Thymus (tissue), 11 donors: Measurements from ENCODE around the gene NFATC3. TPM values are rescaled to one million over a fixed set of nuclear protein-coding genes. Genes with fewer than 3 reads are reported as not detected.

ENCODE experiments used
- DNase-seq, 9 donors: peaks; one replicate each; pipeline ENCODE4 v3.0.0-alpha.2; 2013; ENCODE audit warnings: low spot score in 9 of 9, low read depth in 6 of 9, missing footprints in 1 of 9
- H3K27ac ChIP-seq, 2 donors: one replicate each; pipeline ENCODE4 v1.5.1; 2013; ENCODE audit warnings: control low read depth in 1 of 2, low read depth in 1 of 2, low read length in 1 of 2, mild to moderate bottlenecking in 1 of 2, moderate library complexity in 1 of 2
- H3K27me3 ChIP-seq, 2 donors: one replicate each; pipeline ENCODE4 v1.5.1; 2013; ENCODE audit warnings: low read length in 1 of 2; ENCODE audit not compliant: control insufficient read depth in 2 of 2, insufficient read depth in 1 of 2
- H3K36me3 ChIP-seq, 2 donors: one replicate each; pipeline ENCODE4 v1.5.1; 2013; ENCODE audit warnings: low read length in 1 of 2, mild to moderate bottlenecking in 1 of 2, moderate library complexity in 1 of 2; ENCODE audit not compliant: control insufficient read depth in 2 of 2, insufficient read depth in 2 of 2
- H3K4me1 ChIP-seq, 2 donors: one replicate each; pipeline ENCODE4 v1.5.1; 2013; ENCODE audit warnings: low read length in 2 of 2; ENCODE audit not compliant: control insufficient read depth in 2 of 2, insufficient read depth in 2 of 2
- H3K4me3 ChIP-seq, 2 donors: one replicate each; pipeline ENCODE4 v1.5.1; 2013; ENCODE audit warnings: low read length in 2 of 2, control low read depth in 1 of 2, mild to moderate bottlenecking in 1 of 2
- H3K9me3 ChIP-seq, 2 donors: one replicate each; pipeline ENCODE4 v1.5.1; 2013; ENCODE audit warnings: low read length in 1 of 2, mild to moderate bottlenecking in 1 of 2; ENCODE audit not compliant: control insufficient read depth in 2 of 2, insufficient read depth in 1 of 2
- WGBS: extraction: QIAGEN DNeasy Blood & Tissue Kit; methylation state at CpG from one replicate; pipeline ENCODE4 v1.1.7; 2013; 5-methylcytosine and 5-hydroxymethylcytosine counted together
- polyA plus RNA-seq: library from polyadenylated mRNA; stranded (reverse); fragments of 200-250 nt; gene quantifications from one replicate; pipeline ENCODE4 v1.2.3, GENCODE V29; 2013
- total RNA-seq: library from RNA; stranded (reverse); fragments of 120-200 nt; gene quantifications from one replicate; pipeline ENCODE4 v1.2.4, GENCODE V29; 2013
- donor health status: healthy.

Gene NFATC3
- total and polyA plus RNA-seq, 2 donors: 37.4 to 149 TPM

DNA sequence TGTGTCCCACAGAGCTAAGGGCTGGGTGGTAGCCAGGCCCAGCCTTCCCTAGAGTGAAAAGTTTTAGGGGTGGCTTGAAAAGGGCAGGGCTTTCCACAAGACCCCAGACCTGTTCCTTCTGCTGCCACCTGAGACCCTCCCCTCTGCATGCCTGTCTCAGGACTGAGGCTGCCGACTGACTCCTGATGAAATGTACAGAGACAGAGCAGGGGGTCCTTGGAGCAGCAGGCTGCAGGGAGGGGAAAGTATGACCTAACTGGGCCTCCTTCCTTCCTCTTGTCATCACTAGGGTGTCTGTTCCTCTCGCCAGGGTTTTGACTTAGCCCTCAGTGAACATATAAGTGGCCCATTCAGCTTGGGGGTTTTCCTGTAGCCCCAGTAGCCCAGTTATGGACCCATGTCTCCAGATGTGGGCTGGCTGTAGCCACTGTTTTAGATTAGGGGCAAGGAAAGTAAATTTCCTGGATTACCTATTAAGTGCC lies 14.9 kb upstream of the NFATC3 start:
- Histone ChIP-seq H3K27ac (peak overlapping the region; percentile 82 to 97), H3K4me1 (peaks cover 47 to 83% of the 10 kb centered on the region in 2 donors), H3K27me3 (no peaks in the 10 kb centered on the region), H3K36me3 (peaks cover 9 to 43% of the 10 kb centered on the region in 2 donors), H3K9me3 (no peaks in the 10 kb centered on the region), H3K4me3 (no peak overlapping the region)
- peak in 1 of 9 donors; percentile 58 for DNase-seq
- WGBS: 80% methylated on average over 2 of the region's 2 CpGs

GRCh38 chr16:68070806-68071517 lies 14.2 kb upstream of the NFATC3 start:
- peak in 6 of 9 donors; percentile 57 to 91 (median 77) for DNase-seq
- H3K4me3 ChIP-seq: no peak overlapping the region
- peaks cover 9 to 46% of the 10 kb centered on the region in 2 donors for H3K36me3 ChIP-seq
- no peaks in the 10 kb centered on the region for H3K27me3 ChIP-seq
- 66% methylated on average over 14 of the region's 14 CpGs for WGBS
- peaks cover 50 to 83% of the 10 kb centered on the region in 2 donors for H3K4me1 ChIP-seq
- peak overlapping the region; percentile 82 to 97 for H3K27ac ChIP-seq
- H3K9me3 ChIP-seq: no peaks in the 10 kb centered on the region

DNA sequence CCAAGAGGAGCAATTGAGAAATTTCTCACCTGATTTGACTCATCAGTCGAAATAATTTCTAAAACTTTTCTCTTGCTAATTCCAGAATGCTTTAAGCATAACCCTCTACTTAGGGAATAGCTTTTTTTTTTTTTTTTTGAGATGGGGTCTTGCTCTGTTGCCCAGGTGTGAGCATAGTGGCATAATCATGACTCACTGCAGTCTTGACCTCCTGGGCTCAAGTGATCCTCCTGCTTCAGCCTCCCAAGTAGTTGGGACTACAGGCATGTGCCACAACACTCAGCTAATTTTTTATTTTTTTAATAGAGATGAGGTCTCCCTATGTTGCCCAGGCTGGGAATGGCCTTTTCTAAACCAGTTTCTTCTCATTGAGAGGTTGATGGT lies 13.7 kb upstream of the NFATC3 start:
- no peaks in the 10 kb centered on the region for H3K27me3 ChIP-seq
- DNase-seq: no peak
- WGBS: 92% methylated on average over 1 of the region's 1 CpG
- peaks cover 50 to 82% of the 10 kb centered on the region in 2 donors for H3K4me1 ChIP-seq
- H3K9me3 ChIP-seq: no peaks in the 10 kb centered on the region
- no peak overlapping the region for H3K4me3 ChIP-seq
- H3K36me3 ChIP-seq: peaks cover 4 to 52% of the 10 kb centered on the region in 2 donors
- H3K27ac ChIP-seq: peak overlapping the region; percentile 59 to 97

DNA sequence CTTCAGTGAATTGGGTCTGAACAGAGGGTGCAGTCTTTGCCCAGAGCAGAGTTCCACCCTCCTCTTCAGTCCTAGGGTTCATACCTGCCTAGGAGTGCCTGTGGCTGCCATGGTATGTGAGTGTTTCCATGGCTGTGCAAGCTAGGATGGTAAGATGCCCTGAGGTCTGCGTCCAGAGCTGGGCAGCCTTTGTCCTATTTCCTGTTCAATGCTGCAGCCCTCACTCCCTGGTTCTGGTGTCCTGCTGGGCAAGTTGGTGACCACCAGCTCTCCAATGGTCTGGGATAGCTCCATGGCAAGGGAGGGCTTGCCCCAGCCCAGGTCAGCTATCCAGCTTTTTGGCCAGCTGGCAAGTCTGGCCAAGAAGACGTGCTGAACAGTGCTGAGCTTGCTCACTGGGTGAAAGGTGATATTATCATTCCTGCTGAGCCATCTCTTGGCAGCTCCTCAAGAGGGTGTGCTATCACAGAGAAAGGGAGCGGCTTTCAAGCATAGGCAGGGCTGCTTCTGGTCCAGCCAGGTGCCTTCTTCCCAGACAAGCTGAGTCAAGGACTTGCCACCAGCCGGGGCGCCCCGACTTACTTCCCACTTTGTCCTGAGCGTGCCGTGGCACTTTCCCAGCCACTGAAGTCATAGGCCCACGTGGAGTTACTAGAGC lies 13.0 kb upstream of the NFATC3 start:
- H3K36me3 ChIP-seq: peaks cover 3 to 55% of the 10 kb centered on the region in 2 donors
- peak in 1 of 9 donors; percentile 64 for DNase-seq
- 96% methylated on average over 9 of the region's 9 CpGs for WGBS
- peaks cover 50 to 82% of the 10 kb centered on the region in 2 donors for H3K4me1 ChIP-seq
- H3K9me3 ChIP-seq: no peaks in the 10 kb centered on the region
- H3K4me3 ChIP-seq: no peak overlapping the region
- H3K27ac ChIP-seq: peak overlapping the region; percentile 59 to 97
- no peaks in the 10 kb centered on the region for H3K27me3 ChIP-seq

DNA sequence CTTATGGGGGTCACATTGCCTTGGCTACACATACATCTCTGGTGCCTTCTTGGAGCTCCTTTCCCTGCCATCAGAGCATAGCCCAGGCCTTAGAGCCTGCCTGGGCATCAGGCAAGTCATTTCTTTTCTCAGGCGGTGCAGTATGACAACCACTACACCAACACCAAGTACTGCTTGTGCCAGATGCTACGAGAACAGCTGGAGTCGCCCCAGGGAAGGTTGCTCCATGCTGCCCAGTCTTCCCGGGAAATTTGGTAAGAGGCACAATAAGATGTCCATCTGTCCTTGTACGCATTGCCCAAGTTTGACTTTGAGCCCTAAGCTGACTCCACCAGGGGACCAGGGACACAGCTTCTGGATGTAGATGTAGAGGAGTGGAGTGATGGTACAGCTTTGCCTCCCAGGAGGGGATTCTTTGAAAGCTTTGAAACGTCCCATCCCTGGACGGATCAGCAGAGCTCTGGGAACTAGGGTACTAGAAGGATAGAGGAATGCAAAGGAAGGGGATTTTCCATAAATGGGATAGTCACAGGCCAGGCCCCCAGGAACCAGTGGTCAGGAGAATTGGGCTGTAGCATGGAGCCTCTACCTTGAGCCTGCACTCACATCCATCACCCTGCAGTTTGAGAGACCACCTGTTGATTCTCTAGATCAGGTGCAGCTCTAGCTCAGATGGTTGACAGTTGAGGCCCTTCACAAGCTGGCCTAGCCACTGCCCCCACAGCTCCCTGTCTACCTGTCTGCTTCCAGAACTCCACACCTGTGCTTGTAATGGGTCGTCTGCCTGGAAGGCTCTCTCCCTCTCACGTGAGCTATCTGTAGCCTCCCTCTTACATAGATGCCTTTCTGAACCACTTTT lies 11.0 kb upstream of the NFATC3 start:
- Histone ChIP-seq H3K4me1 (peaks cover 59 to 93% of the 10 kb centered on the region in 2 donors), H3K4me3 (no peak overlapping the region), H3K27me3 (no peaks in the 10 kb centered on the region), H3K9me3 (no peaks in the 10 kb centered on the region), H3K36me3 (peaks cover 3 to 64% of the 10 kb centered on the region in 2 donors), H3K27ac (peak overlapping the region; percentile 6 to 75)
- no peak for DNase-seq
- 84% methylated on average over 9 of the region's 9 CpGs for WGBS

DNA sequence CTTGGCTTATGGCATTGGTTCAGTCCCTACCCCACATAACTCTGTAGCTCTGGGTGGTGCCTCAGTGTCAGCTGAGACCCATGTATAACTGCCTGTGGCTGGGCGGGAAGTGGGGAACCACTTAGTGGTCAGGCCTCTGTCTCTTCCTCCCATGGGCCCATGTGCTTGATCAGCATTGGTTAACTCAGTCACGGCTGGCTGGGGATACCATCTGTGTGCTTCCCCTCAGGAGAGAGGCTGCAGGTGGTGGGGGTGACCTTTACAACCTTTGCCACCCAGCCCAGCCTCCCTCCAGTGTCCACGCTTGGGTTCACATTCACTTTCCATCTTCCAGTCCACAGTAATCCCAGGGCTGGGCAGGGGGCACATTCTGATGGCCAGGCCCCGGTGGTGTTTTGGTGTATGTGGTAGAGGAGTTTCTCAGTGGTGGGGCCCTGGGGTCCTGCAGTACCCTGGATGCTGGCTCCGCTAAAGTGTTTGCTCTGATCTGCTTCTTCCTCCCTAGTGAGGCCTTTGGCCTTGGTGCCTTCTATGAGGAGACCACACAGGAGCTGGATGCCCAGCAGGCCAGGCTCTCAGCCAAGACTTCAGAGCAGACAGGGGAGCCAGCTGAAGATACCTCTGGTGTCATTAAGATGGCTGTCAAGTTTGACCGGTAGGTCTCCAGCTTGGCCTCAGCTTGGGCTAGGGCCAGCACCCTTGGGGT lies 10.2 kb upstream of the NFATC3 start:
- peak in 3 of 9 donors; percentile 45 to 83 (median 61) for DNase-seq
- H3K27ac ChIP-seq: peak overlapping the region; percentile 36 to 75

GRCh38 chr16:68075980-68076379 lies 9.2 kb upstream of the NFATC3 start:
- 99% methylated on average over 3 of the region's 3 CpGs for WGBS
- Histone ChIP-seq H3K4me1 (peaks cover 59 to 92% of the 10 kb centered on the region in 2 donors), H3K27me3 (no peaks in the 10 kb centered on the region), H3K4me3 (no peak overlapping the region), H3K9me3 (no peaks in the 10 kb centered on the region), H3K27ac (no peak overlapping the region), H3K36me3 (peaks cover 3 to 58% of the 10 kb centered on the region in 2 donors)
- DNase-seq: no peak

More for the DNA sequence above, 10.2 kb upstream of the NFATC3 start:
- Histone ChIP-seq H3K4me1 (peaks cover 61 to 93% of the 10 kb centered on the region in 2 donors), H3K36me3 (peaks cover 3 to 64% of the 10 kb centered on the region in 2 donors), H3K27me3 (no peaks in the 10 kb centered on the region), H3K9me3 (no peaks in the 10 kb centered on the region), H3K4me3 (no peak overlapping the region)
- WGBS: 51% methylated on average over 6 of the region's 6 CpGs

DNA sequence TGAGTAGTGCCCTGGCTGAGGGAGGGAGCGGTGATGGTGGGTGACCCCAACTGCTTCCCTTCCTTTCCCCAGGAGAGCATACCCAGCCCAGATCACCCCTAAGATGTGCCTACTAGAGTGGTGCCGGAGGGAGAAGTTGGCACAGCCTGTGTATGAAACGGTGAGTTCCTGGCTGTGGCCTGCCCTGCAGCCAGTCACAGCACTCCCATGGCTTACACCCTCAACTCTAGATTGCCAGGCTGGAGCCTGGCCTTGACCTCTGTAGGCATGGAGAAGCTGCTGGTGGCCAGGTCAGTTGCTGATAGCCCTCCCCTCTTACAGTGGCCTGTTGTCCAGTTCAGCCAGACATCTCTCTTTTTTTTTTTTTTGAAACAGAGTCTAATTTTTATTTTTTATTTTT lies 8.6 kb upstream of the NFATC3 start:
- Histone ChIP-seq H3K4me3 (no peak overlapping the region), H3K4me1 (peaks cover 58 to 92% of the 10 kb centered on the region in 2 donors), H3K27me3 (no peaks in the 10 kb centered on the region), H3K9me3 (no peaks in the 10 kb centered on the region), H3K27ac (no peak overlapping the region), H3K36me3 (peaks cover 3 to 54% of the 10 kb centered on the region in 2 donors)
- WGBS: 93% methylated on average over 3 of the region's 3 CpGs
- DNase-seq: no peak
